A673 (cell line): ENCODE measurements around the gene MDN1.

ENCODE experiments used
- CTCF ChIP-seq: fragments of 300-800, 200-600 bp; sonication (generic); conservative IDR thresholded peaks from 2 replicates; pipeline ENCODE4 v1.5.1; 2017; ENCODE audit warnings: low read depth, mild to moderate bottlenecking, antibody characterized with exemption, low read length, moderate library complexity, mixed read lengths
- EZH2 ChIP-seq: fragments of 200-600 bp; sonication (generic); IDR thresholded peaks from 2 replicates; pipeline ENCODE4 v1.6.1; 2017; ENCODE audit warnings: borderline replicate concordance, low read depth, mild to moderate bottlenecking, mixed read lengths, antibody characterized with exemption, low read length; ENCODE audit not compliant: poor library complexity, severe bottlenecking

- TF ChIP-seq CTCF (no peak), EZH2 (no peak)
Observed at GRCh38 chr6:89853068-89853467, 33.5 kb upstream of the MDN1 start.
